ENCODE results near the gene AP5S1. TPM values are rescaled to one million over a fixed set of nuclear protein-coding genes. Genes with fewer than 3 reads are reported as not detected.
A peak's percentile ranks its signal among the peaks of the same experiment; 100 is the strongest.
"Not testable (repeated sequence)": the region's sequence is repeated elsewhere in the genome, so short reads cannot be mapped to it uniquely, and the experiment has no call there.

The AP5S1 gene
- total RNA-seq, 4 donors from 2014 or later: 16.0 to 46.3 (median 35.0) TPM

DNA sequence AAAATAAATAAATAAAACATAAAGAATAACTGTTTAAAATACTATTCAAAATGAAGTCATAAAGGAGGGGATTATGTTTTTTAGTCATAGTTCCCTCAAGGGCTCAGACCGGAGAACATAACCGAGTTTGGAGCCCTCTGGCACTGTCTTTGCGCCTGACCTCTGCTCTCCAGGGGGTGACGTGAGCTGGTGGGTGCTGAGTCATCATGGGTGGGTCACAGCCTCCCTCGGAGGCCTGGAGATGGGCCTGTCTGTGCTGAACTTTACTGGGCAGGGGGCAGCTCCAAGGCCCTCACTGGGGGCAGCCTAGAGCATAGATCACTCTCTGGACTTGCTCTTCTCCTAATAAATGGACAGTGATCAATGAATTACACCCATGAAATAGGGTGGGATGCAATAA, 23.1 kb downstream of the AP5S1 start:
- no peak overlapping the region for H3K27ac ChIP-seq
- no peaks in the 10 kb centered on the region for H3K9me3 ChIP-seq
- no peaks in the 10 kb centered on the region for H3K27me3 ChIP-seq
- H3K4me1 ChIP-seq: peaks cover 0 to 6% of the 10 kb centered on the region in 2 donors
- H3K36me3 ChIP-seq: no peaks in the 10 kb centered on the region
- WGBS, 2 donors: 69 to 76% methylated on average over 5 of the region's 5 CpGs
- intact Hi-C loops (cut with DNase I): no loop called here
- H3K4me3 ChIP-seq (replicated peaks in 1 of 3): no peak overlapping the region
- DNase-seq: no peak
- no peak for TF ChIP-seq POLR2A (IDR thresholded peaks at IDR 0.05)
- TF ChIP-seq, protein P1, sequence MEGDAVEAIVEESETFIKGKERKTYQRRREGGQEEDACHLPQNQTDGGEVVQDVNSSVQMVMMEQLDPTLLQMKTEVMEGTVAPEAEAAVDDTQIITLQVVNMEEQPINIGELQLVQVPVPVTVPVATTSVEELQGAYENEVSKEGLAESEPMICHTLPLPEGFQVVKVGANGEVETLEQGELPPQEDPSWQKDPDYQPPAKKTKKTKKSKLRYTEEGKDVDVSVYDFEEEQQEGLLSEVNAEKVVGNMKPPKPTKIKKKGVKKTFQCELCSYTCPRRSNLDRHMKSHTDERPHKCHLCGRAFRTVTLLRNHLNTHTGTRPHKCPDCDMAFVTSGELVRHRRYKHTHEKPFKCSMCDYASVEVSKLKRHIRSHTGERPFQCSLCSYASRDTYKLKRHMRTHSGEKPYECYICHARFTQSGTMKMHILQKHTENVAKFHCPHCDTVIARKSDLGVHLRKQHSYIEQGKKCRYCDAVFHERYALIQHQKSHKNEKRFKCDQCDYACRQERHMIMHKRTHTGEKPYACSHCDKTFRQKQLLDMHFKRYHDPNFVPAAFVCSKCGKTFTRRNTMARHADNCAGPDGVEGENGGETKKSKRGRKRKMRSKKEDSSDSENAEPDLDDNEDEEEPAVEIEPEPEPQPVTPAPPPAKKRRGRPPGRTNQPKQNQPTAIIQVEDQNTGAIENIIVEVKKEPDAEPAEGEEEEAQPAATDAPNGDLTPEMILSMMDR (IDR thresholded peaks at IDR 0.05): no peak

DNA sequence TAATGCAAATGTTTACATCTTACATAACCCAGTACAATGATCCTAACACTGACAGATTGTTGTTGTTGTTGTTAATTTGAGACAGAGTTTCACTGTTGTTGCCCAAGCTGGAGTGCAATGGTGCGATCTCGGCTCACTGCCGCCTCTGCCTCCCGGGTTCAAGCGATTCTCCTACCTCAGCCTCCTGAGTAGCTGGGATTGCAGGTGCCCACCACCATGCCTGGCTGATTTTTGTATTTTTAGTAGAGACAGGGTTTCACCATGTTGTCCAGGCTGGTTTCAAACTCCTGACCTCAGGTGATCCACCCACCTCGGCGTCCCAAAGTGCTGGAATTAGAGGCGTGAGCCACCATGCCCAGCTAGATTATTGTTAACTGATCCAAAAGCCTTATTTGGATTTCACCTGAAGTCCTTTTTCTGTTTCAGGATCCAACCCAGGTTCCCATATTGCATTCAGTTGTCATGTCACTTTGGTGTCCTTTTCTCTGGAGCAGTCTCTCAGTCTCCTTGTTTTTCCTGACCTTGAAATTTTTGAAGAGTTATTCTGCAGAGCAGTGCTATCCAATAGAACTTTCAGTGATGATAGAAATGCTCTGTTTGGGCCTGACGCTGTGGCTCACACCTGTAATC, 23.8 kb downstream of the AP5S1 start:
- DNase-seq; H3K4me1 ChIP-seq; H3K27me3 ChIP-seq; intact Hi-C loops (cut with DNase I); H3K36me3 ChIP-seq; H3K27ac ChIP-seq; H3K4me3 ChIP-seq (replicated peaks in 1 of 3); H3K9me3 ChIP-seq: not testable (repeated sequence)
- WGBS, 2 donors: 93 to 96% methylated on average over 9 of the region's 9 CpGs

DNA sequence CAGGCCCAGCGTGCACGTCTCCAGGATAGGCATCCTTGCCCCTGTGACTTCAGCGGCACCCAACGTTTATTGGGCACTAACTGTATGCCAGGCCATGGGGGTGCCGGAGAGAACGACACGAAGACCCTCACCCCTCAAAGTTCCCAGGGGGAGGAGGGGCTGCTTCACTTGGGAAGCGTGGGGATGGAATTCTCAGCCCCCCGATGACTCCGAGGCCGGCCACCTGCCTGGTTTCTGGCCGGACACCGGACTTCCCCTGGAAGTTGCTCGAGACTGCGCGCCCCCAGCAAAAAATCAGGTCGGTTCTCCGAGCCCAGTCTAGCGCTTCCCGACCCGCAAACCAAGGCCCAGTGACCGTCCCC, 26.0 kb downstream of the AP5S1 start:
- Histone ChIP-seq H3K4me3 (replicated peaks in 1 of 3) (peak overlapping the region; percentile 81 to 89 (median 83)), H3K27ac (peak overlapping the region; percentile 88 to 93 (median 93)), H3K4me1 (peaks cover 0 to 6% of the 10 kb centered on the region in 2 donors), H3K27me3 (no peaks in the 10 kb centered on the region), H3K36me3 (no peaks in the 10 kb centered on the region), H3K9me3 (no peaks in the 10 kb centered on the region)
- 0% methylated on average over 18 of the region's 22 CpGs; no CpG with 5 or more reads in 1 of the 2 donors for WGBS, 2 donors
- no peak for TF ChIP-seq POLR2A (IDR thresholded peaks at IDR 0.05)
- TF ChIP-seq, protein P1 (IDR thresholded peaks at IDR 0.05): no peak
- intact Hi-C loops (cut with DNase I): no loop called here
- no peak for DNase-seq

DNA sequence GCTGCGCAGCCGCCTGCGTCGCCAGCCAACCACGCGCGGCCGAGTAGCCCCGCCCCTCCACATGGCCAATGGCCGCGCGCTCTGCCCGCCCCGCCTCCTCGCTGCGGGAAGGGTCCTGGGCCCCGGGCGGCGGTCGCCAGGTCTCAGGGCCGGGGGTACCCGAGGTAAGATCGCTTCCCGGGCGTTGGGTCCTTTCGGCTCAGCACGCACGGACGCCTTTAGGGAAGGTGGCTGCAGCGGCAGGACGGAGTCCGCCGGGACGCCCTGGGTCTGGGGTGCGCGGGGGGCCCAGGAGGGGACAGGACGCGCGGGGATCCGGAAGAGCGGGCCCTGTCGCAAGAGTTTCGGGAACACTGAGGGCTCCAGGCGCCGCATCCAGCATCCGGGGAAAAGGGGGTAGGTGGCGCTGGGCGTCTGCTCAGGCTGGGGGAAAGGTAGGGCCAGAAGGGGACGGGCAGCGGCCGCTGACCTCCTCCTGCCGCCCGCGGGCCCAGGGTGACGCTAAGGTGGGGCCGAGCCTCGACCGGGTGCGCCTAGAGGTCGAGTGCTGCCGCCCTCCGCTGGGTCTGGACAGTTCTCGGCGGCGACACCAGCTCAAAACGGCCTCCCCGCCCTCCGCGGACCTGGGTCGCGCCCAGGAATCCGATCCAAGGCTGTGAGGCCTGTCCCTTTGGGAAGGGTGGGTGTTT, 26.5 kb downstream of the AP5S1 start, which contains the start of gene MAVS:
Gene MAVS (plus strand): TSS at position 95 of the 689 bp plus-strand sequence. CDS start 7,791 bp downstream, outside the sequence.
- DNase-seq: peak; percentile 91 to 92
- H3K27ac ChIP-seq: peak within 1 kb of the TSS; percentile 88 to 93 (median 93)
- H3K27me3 ChIP-seq: no peaks in the 10 kb centered on the region
- intact Hi-C loops (cut with DNase I): no loop called here
- H3K4me3 ChIP-seq (replicated peaks in 1 of 3): peak within 1 kb of the TSS; percentile 81 to 89 (median 83)
- 1 to 17% methylated on average over 1 to 33 of the region's 72 CpGs for WGBS, 2 donors
- peaks cover 0 to 6% of the 10 kb centered on the region in 2 donors for H3K4me1 ChIP-seq
- TF ChIP-seq POLR2A (IDR thresholded peaks at IDR 0.05): peak in 1 of 2 donors; percentile 89
- TF ChIP-seq, protein P1 (IDR thresholded peaks at IDR 0.05): no peak
- H3K36me3 ChIP-seq: no peaks in the 10 kb centered on the region
- no peaks in the 10 kb centered on the region for H3K9me3 ChIP-seq

DNA sequence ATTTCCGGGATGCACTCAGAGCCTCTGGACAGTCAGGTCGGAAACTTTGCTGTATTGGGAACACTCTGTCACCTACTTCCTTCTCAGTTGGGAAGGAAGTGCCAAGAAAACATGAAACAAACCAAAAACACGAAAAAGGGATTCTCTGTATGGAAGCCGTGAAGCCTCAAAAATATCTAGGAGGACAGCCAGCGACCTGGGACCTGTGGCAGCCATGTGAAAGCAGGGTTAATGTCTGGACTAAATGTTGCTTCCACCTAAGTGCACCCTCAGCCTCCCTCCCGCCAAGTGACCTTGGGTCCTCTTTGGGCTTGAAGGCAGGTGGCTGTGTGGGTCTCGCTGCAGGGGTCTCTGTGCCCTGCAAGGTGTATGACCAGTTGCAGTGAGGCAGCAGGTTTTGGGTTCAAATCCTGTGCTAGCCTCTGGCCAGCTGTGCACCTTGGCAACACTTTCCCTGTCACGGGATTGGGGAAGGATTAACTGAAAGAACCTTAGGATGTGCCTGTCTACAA, 27.1 kb downstream of the AP5S1 start:
- WGBS, 2 donors: 17 to 26% methylated on average over 8 of the region's 8 CpGs
- Histone ChIP-seq H3K4me1 (peaks cover 0 to 6% of the 10 kb centered on the region in 2 donors), H3K27me3 (no peaks in the 10 kb centered on the region), H3K27ac (peak overlapping the region; percentile 88 to 93 (median 93)), H3K9me3 (no peaks in the 10 kb centered on the region), H3K4me3 (replicated peaks in 1 of 3) (peak overlapping the region; percentile 81 to 89 (median 83)), H3K36me3 (no peaks in the 10 kb centered on the region)
- no peak for DNase-seq
- intact Hi-C loops (cut with DNase I): no loop called here
- TF ChIP-seq POLR2A (IDR thresholded peaks at IDR 0.05): no peak
- TF ChIP-seq, protein P1 (IDR thresholded peaks at IDR 0.05): no peak
